H54 (cell line): ENCODE results near the gene UBL4B.

Experiments used
- DNase-seq: peaks from one replicate; pipeline ENCODE4 v3.0.0; 2011; ENCODE audit warnings: low spot score, mixed read lengths; ENCODE audit not compliant: insufficient read length
- FAIRE-seq: peaks from 3 replicates; lab custom pipeline; 2011; peaks lifted over from hg19 to GRCh38; lab: Jason Lieb, UNC
- POLR2A ChIP-seq: IDR thresholded peaks from 2 replicates; pipeline ENCODE4 v1.6.1; 2011; ENCODE audit warnings: low read depth, mild to moderate bottlenecking, low read length

The UBL4B gene, protein sequence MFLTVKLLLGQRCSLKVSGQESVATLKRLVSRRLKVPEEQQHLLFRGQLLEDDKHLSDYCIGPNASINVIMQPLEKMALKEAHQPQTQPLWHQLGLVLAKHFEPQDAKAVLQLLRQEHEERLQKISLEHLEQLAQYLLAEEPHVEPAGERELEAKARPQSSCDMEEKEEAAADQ

DNA sequence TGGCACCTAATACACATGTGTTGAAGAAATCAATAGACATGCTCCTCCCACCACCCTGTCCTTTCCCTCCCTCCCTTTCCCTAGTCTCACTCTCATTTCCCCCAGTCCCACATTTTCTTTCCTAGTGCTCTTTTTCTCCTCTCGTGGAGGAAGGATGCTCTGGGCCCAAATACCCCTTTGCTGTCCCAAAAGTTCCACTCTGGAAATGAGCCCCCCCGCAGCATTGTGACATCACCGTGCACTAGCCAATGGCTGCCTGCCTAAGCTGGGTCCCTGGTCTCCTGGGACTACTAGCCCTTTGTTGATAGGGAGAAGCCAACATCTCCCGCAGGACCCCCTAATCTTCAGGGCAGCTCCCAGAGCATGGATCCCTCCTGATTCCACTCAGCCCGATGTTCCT, at the start of gene UBL4B:
Gene UBL4B, plus strand, starts transcription at position 301 of the 400 bp plus-strand sequence. Its CDS starts 92 bp downstream, at position 393.
- TF ChIP-seq POLR2A, result no peak
- no peak for FAIRE-seq
- no peak for DNase-seq

DNA sequence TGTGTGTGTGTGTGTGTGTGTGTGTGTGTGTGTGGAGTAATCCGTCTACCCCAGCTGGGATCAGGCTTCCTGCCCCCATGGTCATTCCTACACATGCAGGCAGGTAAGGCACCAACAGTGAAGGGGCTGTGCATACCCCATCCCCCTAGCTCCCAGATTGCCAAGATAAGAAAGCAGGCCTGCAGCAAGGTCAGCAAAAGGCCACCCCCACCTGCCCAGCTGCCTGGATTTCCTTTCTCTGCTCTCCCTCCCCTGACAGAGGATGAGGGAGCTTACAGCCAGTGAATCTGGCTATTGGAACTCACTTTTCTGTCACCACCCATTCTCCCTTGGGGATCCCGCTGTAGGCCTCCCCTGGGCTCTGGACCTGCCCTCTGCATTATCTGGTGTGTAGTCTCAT, 49.6 kb upstream of the UBL4B start:
- FAIRE-seq (no peak), DNase-seq (no peak)
- TF ChIP-seq POLR2A, result no peak

DNA sequence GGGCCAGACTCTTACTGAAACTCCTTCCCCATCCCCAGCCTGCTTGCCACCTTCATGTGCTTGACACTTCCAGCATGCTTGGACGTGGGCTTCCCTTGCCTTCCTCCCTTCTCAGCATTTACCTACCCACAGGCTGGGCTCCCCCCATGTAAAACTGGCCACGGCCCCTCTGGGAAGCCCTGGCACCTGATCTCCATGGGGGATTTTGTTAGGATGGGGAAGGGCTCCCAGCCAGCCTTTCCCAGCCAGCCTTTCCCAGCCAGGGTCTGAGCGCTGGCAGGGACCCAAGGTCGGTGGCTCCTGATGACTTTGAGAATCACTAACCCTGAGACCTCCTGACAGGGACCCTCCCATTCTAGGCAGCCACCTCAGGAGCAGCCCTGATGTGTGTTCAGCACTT, 48.5 kb upstream of the UBL4B start:
- TF ChIP-seq POLR2A, result no peak
- DNase-seq (no peak), FAIRE-seq (no peak)

DNA sequence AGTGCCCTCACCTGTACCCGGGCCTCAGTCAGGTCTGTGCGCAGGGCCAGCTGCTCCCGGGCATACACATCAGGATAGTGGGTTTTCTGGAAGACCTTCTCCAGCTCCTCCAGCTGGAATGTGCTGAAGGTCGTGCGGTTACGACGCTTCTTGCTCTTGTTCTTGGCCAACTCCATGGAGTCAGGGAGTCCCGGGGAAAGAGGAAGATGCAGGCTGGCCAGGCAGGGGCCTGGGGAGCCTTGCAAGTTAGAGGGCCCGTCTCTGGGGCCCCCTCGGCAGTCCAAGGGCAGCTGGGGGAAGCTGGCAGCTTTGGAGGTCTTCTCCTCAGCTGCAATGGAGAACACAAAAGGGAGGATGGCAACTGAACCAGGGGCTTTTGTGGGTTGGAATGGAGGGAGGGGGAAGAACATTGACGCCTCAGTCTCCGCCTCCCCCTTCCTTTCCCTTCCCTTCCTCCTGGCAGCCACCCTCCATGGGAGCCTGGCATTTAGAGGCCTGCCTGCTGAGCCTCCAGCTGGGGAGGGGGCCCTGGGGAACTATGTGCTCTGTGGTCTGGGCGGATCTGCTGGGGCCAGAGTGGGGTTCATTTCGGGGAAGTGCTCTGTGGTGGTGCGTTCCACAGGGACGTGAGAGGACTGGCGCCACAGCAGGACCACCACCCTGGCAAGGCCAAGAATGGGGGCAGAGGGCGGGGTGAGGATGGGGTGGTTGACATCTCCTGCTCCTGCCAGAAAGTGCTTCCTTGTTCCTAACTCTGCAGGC, 47.5 kb upstream of the UBL4B start:
- no peak for DNase-seq
- FAIRE-seq, result no peak
- TF ChIP-seq POLR2A, result no peak

DNA sequence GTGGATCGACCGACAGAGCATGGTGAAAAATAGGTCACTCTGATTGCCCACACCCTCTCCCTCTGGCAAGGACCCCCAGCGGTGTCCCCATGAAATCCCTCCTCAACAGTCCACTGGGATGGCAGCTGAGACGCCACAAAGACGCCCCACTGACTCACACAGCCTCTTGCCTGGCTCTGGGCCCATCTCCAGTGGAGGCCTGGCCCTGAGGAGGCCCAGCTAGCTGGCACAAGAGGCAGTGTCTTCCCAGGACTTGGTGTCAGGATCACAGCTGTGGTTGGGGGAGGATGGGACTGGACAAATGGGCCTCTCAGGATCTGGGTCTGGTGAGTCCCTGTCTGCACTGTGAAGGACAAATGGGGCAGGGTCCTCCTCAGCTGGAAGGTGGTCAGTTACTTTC, 46.4 kb upstream of the UBL4B start:
- DNase-seq (peak; percentile 90), FAIRE-seq (no peak)
- no peak for TF ChIP-seq POLR2A

DNA sequence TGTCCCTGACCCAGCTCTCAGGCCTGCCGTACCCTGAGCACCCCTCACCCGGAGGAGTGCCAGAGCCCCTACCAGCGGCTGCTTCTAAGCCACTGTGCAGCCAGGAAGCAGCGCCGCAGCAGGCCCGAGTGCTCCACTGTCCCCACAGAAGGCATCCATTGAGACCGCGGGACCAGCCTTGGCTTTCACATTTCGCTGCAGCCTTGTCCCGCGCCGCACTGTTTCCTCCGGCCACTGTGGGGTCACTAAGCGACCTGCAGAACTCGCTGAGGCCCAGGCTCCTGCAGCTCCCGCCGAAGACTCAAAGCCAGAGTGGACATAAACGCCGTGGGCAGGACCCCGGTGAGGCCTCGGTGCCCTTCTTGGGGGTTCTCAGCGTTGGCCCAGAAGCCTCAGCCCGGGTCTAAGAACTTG, 44.8 kb upstream of the UBL4B start:
- no peak for TF ChIP-seq POLR2A
- no peak for FAIRE-seq
- no peak for DNase-seq

DNA sequence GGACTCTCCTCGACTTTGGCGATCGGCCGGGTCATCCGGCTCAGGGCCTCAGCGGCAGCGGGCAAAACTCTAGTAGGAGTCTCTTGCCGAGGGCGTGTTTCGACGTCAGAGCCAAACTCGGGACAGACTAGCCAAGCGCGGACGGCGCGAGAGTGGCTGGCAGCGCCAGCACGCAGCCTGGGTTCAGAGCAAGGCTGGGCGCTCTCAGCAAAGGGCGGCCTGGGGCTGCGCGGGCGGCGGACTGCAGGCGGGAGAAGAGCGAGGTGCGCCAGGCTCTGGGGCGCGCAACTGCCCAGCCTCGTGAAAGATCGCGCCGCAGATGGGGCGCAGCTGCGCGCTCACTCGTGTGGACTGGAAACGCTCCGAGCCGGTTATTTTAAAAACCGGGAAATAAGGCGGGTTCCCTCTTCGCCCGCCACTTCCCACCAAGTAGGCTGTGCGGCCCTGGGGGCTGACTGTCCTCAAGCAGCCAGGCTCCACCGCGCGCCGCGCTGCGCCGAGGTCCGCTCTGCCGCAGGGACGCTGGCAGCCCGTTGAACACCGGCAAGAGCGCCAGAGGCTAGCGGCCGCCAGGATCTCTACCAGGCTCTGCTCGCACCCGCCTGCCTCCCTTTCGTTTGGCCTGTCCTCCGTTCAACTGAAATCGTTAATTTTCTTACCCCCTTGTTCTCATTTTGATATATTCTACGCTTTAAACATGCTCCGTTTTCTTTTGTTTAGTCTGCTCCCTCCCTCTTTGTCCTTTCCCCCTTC, 44.2 kb upstream of the UBL4B start:
- DNase-seq, result no peak
- no peak for FAIRE-seq
- no peak for TF ChIP-seq POLR2A

DNA sequence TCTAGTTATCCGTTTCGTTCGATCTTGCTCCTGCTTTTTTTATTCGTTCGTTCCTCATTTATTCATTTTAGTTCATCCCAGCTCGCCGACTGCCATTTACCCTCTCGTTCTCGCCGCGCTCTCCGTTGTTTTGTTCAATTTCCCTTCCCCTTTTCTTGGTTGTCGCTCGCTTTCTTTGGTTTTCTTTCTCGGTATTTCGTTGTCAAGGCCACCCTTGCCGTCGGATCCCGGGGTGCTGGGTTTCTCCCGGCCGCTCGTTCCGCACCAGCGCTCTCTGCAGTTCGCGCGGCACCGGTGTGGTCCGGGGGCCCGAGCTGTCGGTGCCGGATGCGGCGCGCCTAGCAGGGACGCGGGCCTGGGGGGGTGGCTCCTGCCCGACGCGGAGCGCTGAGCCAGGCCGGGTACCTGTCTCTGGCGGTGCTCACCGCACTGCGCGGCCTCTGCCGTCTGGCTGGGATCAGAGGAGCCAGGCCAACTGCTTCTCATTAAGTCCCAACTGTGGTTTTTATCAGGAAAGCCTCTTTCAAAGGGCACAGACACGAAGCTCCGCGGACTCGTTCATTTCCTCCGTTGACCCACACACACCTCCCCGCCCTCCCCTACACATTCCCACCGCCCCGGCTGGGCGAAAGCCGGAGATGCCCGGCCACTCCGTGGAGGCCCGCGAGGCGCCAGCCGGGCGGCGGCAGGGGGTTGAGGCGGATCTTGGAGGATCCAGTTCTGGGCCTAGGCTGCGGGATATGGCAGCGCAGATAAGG, 43.4 kb upstream of the UBL4B start:
- FAIRE-seq, result no peak
- no peak for DNase-seq

DNA sequence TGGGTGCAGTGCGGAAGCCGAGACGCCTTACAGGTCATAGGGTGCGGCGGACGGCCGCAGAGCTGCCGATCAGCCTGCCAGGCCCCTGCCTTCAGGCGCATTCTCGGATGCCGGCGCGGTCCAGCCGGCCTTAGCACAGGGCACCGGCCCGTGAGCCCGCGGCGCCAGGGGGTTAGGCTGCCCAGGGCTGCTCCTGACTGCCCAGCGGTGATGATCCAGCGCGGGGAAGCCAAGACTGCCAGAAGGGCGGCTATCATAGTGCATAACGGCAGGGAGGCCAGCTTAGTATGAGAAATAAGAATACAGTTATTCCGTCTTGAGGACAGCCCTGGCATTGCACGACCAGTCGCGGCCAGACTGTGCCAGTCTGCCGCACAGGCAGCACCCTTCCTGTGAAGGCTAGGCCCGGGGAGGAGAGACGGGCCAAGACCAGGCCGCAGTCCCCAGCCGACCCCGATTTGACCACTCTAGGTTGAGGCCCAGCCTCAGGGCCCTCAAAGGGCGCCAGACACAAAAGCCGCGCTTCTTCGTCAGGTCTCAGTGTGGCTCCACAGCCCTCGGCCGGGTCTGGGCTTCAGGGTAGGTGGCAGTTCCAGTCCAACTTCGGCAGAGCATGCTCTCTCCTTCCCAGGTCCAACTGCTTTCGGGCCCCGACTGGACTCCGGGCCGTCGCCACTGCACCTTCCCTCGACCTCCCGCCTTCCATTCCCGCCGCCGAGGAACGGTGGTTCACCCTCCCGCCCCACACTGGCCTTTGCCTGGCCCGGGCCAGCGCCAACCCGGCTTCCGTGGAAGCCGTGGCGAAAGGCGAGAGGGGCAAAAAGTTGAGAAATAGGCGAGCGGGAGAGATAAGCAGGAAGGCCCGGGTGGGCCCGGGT, 42.6 kb upstream of the UBL4B start:
- no peak for DNase-seq
- no peak for TF ChIP-seq POLR2A
- no peak for FAIRE-seq

More for the DNA sequence above, 43.4 kb upstream of the UBL4B start:
- TF ChIP-seq POLR2A, result no peak

DNA sequence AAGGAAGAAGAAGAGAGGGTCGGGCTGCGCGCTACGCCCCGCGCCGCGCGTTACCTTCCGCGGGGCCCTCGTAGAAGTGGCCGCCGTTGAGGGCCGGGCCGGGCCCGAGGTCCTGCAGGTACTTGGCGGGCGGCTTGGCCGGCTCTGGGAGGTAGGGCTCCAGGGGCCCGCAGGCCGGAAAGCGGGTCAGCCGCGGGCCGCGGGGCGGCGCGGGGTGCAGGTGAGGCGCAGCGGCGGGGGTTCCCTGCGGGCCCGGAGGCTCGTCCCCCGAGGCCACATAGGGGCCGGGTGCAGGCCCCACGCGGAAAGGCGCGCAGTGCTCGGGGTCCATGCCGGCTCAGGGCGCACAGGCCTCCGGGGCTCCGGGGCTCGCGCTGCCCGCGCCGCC, 42.0 kb upstream of the UBL4B start:
- DNase-seq (no peak), FAIRE-seq (no peak)
- TF ChIP-seq POLR2A, result no peak

DNA sequence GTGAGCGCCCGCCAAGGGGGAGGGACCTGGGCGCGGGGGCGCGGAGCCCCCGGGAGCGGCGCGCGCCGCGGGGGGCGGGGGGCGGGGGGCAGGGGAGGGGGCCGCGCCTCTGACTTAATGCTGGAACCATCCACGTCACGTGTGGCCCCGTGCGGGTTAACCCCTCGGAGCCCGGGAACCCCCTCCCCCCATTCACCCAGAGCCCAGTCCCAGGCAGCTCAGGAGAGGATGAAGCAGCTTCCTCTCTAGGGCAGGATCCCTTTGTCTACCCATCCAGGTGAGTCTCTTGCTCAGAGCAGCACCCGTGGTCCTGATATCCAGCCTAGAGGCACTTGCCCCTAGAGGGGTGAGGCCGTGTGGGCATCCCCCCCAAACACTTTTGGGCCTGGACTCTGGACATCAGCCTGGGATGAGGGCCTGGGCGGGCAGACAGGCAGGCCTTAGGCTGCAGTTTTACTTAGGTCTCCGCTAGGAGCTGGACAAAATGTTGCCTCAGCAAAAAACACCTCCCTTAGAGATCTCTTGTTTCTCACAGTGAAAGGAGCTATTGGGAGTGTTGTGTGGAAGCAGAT, 41.5 kb upstream of the UBL4B start, which contains the start of gene ALX3:
Gene ALX3, minus strand, starts transcription at position 2 of the 572 bp plus-strand sequence. CDS start 60 bp downstream, outside the sequence.
- DNase-seq (no peak), FAIRE-seq (no peak)
- no peak for TF ChIP-seq POLR2A

DNA sequence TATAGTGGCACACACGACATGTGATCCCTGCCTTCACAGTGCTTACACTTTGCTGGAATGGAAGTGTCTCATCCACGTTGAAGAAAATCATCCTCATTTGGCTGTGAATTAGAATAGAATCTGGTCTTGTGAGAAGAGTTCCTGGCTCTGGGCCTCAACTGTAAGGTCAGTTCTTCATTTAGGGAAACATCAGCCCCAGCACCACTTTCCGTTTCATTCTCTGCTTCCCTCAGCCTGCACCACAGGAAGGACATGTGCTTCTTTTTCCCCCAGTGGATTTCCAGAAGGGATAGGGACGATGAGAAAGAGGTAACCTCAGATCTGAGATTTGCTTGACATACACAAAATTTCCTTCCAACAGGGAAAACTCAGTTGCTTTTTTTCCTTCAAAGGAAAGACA, 38.1 kb upstream of the UBL4B start:
- no peak for FAIRE-seq
- no peak for DNase-seq

More for the DNA sequence above, 38.1 kb upstream of the UBL4B start:
- no peak for TF ChIP-seq POLR2A
